Left lung (tissue), 10 donors: ENCODE data around the gene DLGAP4. TPM values are rescaled to one million over a fixed set of nuclear protein-coding genes. Genes with fewer than 3 reads are reported as not detected.

Experiments
- ATAC-seq: fragments of 200-7000 bp; cut with Tn5 transposase; one replicate; pipeline ENCODE4 v1.9.1; 2020; ENCODE audit warnings: moderate library complexity
- DNase-seq, 4 donors: peaks; one replicate each; pipeline ENCODE4 v3.0.0-alpha.2; 2013 to 2020
- H3K27ac ChIP-seq, 2 donors: fragments of 200-600 bp; sonication (generic) in 1 of 2; one replicate each; pipeline versions ENCODE4 v1.5.0 to v1.8.0; 2020 to 2021
- H3K27me3 ChIP-seq, 2 donors: fragments of 200-600 bp; sonication (generic) in 1 of 2; one replicate each; pipeline versions ENCODE4 v1.5.0 to v1.8.0; 2020 to 2021
- H3K36me3 ChIP-seq, 2 donors: fragments of 200-600 bp; sonication (generic) in 1 of 2; one replicate each; pipeline versions ENCODE4 v1.5.0 to v1.8.0; 2020 to 2021
- H3K4me1 ChIP-seq, 2 donors: fragments of 200-600 bp; one replicate each; pipeline ENCODE4 v1.8.0; 2021
- H3K4me3 ChIP-seq, 2 donors: fragments of 200-600 bp; sonication (generic) in 1 of 2; one replicate each; pipeline versions ENCODE4 v1.5.0 to v1.8.0; 2020 to 2021; ENCODE audit warnings: mild to moderate bottlenecking in 1 of 2
- H3K9me3 ChIP-seq, 2 donors: fragments of 200-600 bp; sonication (generic) in 1 of 2; one replicate each; pipeline versions ENCODE4 v1.5.0 to v1.8.0; 2020 to 2021
- CTCF ChIP-seq, 2 donors: fragments of 200-600 bp; sonication (generic) in 1 of 2; IDR thresholded peaks; one replicate each; pipeline versions ENCODE4 v1.5.0 to v1.8.0; 2021; ENCODE audit warnings: antibody characterized with exemption in 2 of 2
- intact Hi-C, 2 donors: fragments of 100-400 bp; cut with DNase I; formaldehyde crosslinking; loops; one replicate each; pipeline versions ENCODE4 v1.11.2 to v1.14.2; 2022
- polyA plus RNA-seq, 6 donors: library from polyadenylated mRNA; unstranded; fragments of 120-200 nt; gene quantifications; one replicate each; pipeline ENCODE4 v1.2.1, GENCODE V29; 2013; ENCODE audit not compliant: insufficient read length in 6 of 6
- total RNA-seq, 2 donors: library from RNA; stranded (reverse); fragmentation: NEBNext Ultra II Directional; extraction: Animal tissue kit (Norgen Biotek cat#: 25700); gene quantifications; one replicate each; pipeline ENCODE4 v1.2.1, GENCODE V29; 2021
- donor health status: DM: no; HTN: yes; CAD: no.
- donor health status: DM: no; HTN: no; CAD: no.

The DLGAP4 gene
- total and polyA plus RNA-seq, 8 donors: 53.5 to 84.3 (median 72.1) TPM

- Histone ChIP-seq H3K36me3 (no peaks in the 10 kb centered on the region), H3K27ac (no peak overlapping the region), H3K27me3 (no peaks in the 10 kb centered on the region), H3K9me3 (peaks cover 0 to 11% of the 10 kb centered on the region in 2 donors), H3K4me3 (no peak overlapping the region), H3K4me1 (no peaks in the 10 kb centered on the region)
- TF ChIP-seq CTCF (IDR thresholded peaks at IDR 0.05): no peak
- intact Hi-C loops: no loop called here
- ATAC-seq (no peak), DNase-seq (no peak)
Measured at GRCh38 chr20:36565520-36565919, 259.4 kb downstream of the DLGAP4 start.

- H3K27me3 ChIP-seq: peaks cover 0 to 18% of the 10 kb centered on the region in 2 donors
- H3K9me3 ChIP-seq: peaks cover 0 to 10% of the 10 kb centered on the region in 2 donors
- H3K4me1 ChIP-seq: peaks cover 4 to 14% of the 10 kb centered on the region in 2 donors
- no peak overlapping the region for H3K27ac ChIP-seq
- intact Hi-C loops: no loop called here
- ATAC-seq: no peak
- H3K4me3 ChIP-seq: no peak overlapping the region
- no peaks in the 10 kb centered on the region for H3K36me3 ChIP-seq
- DNase-seq: no peak
- no peak for TF ChIP-seq CTCF (IDR thresholded peaks at IDR 0.05)
Measured at GRCh38 chr20:36569847-36570429, 263.8 kb downstream of the DLGAP4 start.

- no peaks in the 10 kb centered on the region for H3K36me3 ChIP-seq
- no peak for ATAC-seq
- intact Hi-C loops: no loop called here
- no peak for TF ChIP-seq CTCF (IDR thresholded peaks at IDR 0.05)
- peaks cover 0 to 18% of the 10 kb centered on the region in 2 donors for H3K27me3 ChIP-seq
- H3K4me1 ChIP-seq: peaks cover 4 to 22% of the 10 kb centered on the region in 2 donors
- H3K4me3 ChIP-seq: no peak overlapping the region
- DNase-seq: peak in 1 of 4 donors; percentile 66
- H3K27ac ChIP-seq: peak overlapping the region; percentile 83 to 90
- H3K9me3 ChIP-seq: no peaks in the 10 kb centered on the region
Measured at GRCh38 chr20:36571564-36572504, 265.7 kb downstream of the DLGAP4 start.

- Histone ChIP-seq H3K36me3 (no peaks in the 10 kb centered on the region), H3K9me3 (no peaks in the 10 kb centered on the region), H3K27ac (peak overlapping the region; percentile 83 to 90), H3K27me3 (peaks cover 0 to 18% of the 10 kb centered on the region in 2 donors), H3K4me3 (peak overlapping the region; percentile 72 to 83), H3K4me1 (peaks cover 4 to 22% of the 10 kb centered on the region in 2 donors)
- TF ChIP-seq CTCF (IDR thresholded peaks at IDR 0.05): no peak
- DNase-seq (peak in 1 of 4 donors; percentile 29), ATAC-seq (peak; percentile 20)
- intact Hi-C loops: no loop called here
Measured at GRCh38 chr20:36572701-36573102, 266.6 kb downstream of the DLGAP4 start.
